Trophoblast cell (in vitro differentiated cells and primary cell): ENCODE measurements around the gene ROBO1.

Experiments used
- DNase-seq, 2 donors: peaks; one replicate each; pipeline ENCODE4 v3.0.0-alpha.2; 2016
- H2AFZ ChIP-seq: 2 replicates; pipeline ENCODE4 v1.6.1; 2013; ENCODE audit warnings: low read length, moderate library complexity, mild to moderate bottlenecking; ENCODE audit not compliant: insufficient read depth, poor library complexity
- H2AK5ac ChIP-seq: 2 replicates; pipeline ENCODE4 v1.6.1; 2013; ENCODE audit warnings: mild to moderate bottlenecking, low read length
- H2BK120ac ChIP-seq: 2 replicates; pipeline ENCODE4 v1.6.1; 2013; ENCODE audit warnings: low read length, mild to moderate bottlenecking, moderate library complexity; ENCODE audit not compliant: insufficient read depth, poor library complexity
- H2BK12ac ChIP-seq: 2 replicates; pipeline ENCODE4 v1.6.1; 2013; ENCODE audit warnings: mild to moderate bottlenecking, low read length, moderate library complexity
- H2BK5ac ChIP-seq: 2 replicates; pipeline ENCODE4 v1.6.1; 2013; ENCODE audit warnings: low read length, low read depth, moderate library complexity, mild to moderate bottlenecking; ENCODE audit not compliant: poor library complexity
- H3K14ac ChIP-seq: 2 replicates; pipeline ENCODE4 v1.6.1; 2013; ENCODE audit warnings: mild to moderate bottlenecking, low read length
- H3K18ac ChIP-seq: 2 replicates; pipeline ENCODE4 v1.6.1; 2013; ENCODE audit warnings: mild to moderate bottlenecking, low read length
- H3K23ac ChIP-seq: 2 replicates; pipeline ENCODE4 v1.6.1; 2013; ENCODE audit warnings: low read length
- H3K27ac ChIP-seq: 2 replicates; pipeline ENCODE4 v1.5.1; 2013; ENCODE audit warnings: low read depth, mild to moderate bottlenecking, inconsistent platforms, low read length, moderate library complexity
- H3K27me3 ChIP-seq: 2 replicates; pipeline ENCODE4 v1.6.1; 2013; ENCODE audit warnings: inconsistent platforms, mild to moderate bottlenecking, low read length, moderate library complexity; ENCODE audit not compliant: insufficient read depth
- H3K36me3 ChIP-seq, 2 experiments: 1 replicate in 1 of 2; 2 replicates in 1 of 2; pipeline ENCODE4 v1.6.1; 2013; ENCODE audit warnings: low read length in 2 of 2, mild to moderate bottlenecking in 2 of 2, moderate library complexity in 1 of 2; ENCODE audit not compliant: insufficient read depth in 2 of 2, control insufficient read depth in 1 of 2
- H3K4ac ChIP-seq: 2 replicates; pipeline ENCODE4 v1.6.1; 2013; ENCODE audit warnings: low read depth, mild to moderate bottlenecking, low read length, moderate library complexity
- H3K4me1 ChIP-seq, 2 experiments: 1 replicate in 1 of 2; 2 replicates in 1 of 2; pipeline ENCODE4 v1.6.1; 2013; ENCODE audit warnings: low read length in 2 of 2, mild to moderate bottlenecking in 2 of 2, moderate library complexity in 1 of 2; ENCODE audit not compliant: insufficient read depth in 2 of 2, control insufficient read depth in 1 of 2
- H3K4me2 ChIP-seq: 2 replicates; pipeline ENCODE4 v1.6.1; 2013; ENCODE audit warnings: inconsistent platforms, mild to moderate bottlenecking, low read length, moderate library complexity
- H3K4me3 ChIP-seq: 2 replicates; pipeline ENCODE4 v1.5.1; 2013; ENCODE audit warnings: mild to moderate bottlenecking, low read depth, low read length, inconsistent platforms
- H3K79me1 ChIP-seq: one replicate; pipeline ENCODE4 v1.6.1; 2013; ENCODE audit warnings: low read length
- H3K79me2 ChIP-seq: 2 replicates; pipeline ENCODE4 v1.6.1; 2013; ENCODE audit warnings: low read length, mild to moderate bottlenecking; ENCODE audit not compliant: control insufficient read depth, insufficient read depth, poor library complexity
- H3K9ac ChIP-seq: 2 replicates; pipeline ENCODE4 v1.6.1; 2013; ENCODE audit warnings: mild to moderate bottlenecking, low read length
- H3K9me3 ChIP-seq: 2 replicates; pipeline ENCODE4 v1.6.1; 2013; ENCODE audit warnings: low read depth, mild to moderate bottlenecking, control low read depth, inconsistent platforms, low read length; ENCODE audit not compliant: insufficient read depth
- H4K12ac ChIP-seq: 2 replicates; pipeline ENCODE4 v1.6.1; 2013; ENCODE audit warnings: low read depth, mild to moderate bottlenecking, low read length, moderate library complexity
- H4K8ac ChIP-seq: 2 replicates; pipeline ENCODE4 v1.6.1; 2013; ENCODE audit warnings: low read depth, mild to moderate bottlenecking, low read length, moderate library complexity
- H4K91ac ChIP-seq: one replicate; pipeline ENCODE4 v1.6.1; 2013; ENCODE audit warnings: low read depth, mild to moderate bottlenecking, low read length, moderate library complexity
- WGBS: extraction: QIAGEN DNeasy Blood & Tissue Kit; methylation state at CpG from one replicate; pipeline ENCODE4 v1.1.7; 2013; ENCODE audit warnings: missing lambda C conversion rate; ENCODE audit not compliant: insufficient read length, insufficient coverage; ENCODE audit errors: extremely low coverage; 5-methylcytosine and 5-hydroxymethylcytosine counted together

The ROBO1 gene

DNA sequence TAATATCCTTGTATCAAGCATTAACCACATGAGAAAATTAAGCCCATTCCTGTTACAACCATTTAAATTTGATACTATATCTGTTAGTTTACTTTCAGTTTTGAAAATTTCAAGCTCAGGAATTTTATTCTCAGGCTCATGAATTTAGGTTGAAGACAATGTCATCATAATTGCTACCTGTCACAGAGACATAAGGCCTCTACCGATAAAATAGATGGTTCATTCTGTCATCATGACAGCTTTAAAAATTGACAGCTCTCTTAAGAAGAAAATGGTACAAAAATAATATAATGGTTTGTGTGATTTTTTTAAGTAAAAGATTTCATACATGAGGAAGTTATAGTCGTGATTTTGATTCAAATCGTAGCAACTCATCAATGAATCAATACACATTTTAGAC lies 1003.2 kb downstream of the ROBO1 start:
- Histone ChIP-seq H3K4me1 (no peaks in the 10 kb centered on the region), H2AK5ac (no peak overlapping the region), H2BK5ac (no peak overlapping the region), H3K18ac (no peak overlapping the region), H3K27me3 (no peaks in the 10 kb centered on the region), H3K9ac (no peak overlapping the region), H4K12ac (no peak overlapping the region), H2BK120ac (no peak overlapping the region), H2AFZ (no peak overlapping the region), H3K79me1 (no peaks in the 10 kb centered on the region), H3K4me3 (no peak overlapping the region), H3K9me3 (no peaks in the 10 kb centered on the region), H3K36me3 (no peaks in the 10 kb centered on the region), H3K79me2 (no peaks in the 10 kb centered on the region), H3K23ac (no peak overlapping the region), H3K14ac (no peak overlapping the region), H4K91ac (no peak overlapping the region), H4K8ac (no peak overlapping the region), H3K4ac (no peak overlapping the region), H3K27ac (no peak overlapping the region), H2BK12ac (no peak overlapping the region), H3K4me2 (no peak overlapping the region)
- no CpG with 5 or more reads among the region's 3 CpGs for WGBS
- DNase-seq: no peak

DNA sequence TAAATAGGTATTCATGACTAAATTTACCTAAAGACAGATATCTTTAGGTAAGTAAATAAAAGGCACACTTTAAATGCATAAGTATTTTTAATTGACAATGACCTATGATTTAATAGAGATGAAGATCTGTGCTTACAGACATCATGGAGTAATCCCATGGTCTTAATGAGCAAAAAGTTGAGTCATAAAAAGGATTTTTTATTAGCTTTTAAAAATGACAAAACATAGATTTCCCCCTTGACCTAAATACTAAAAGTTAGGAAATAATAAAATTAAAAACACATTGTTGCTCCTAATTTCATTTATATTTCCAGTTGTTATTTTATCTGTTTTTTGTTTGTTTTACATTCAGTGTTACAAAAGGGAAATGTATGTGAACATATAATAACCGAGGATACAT lies 1005.7 kb downstream of the ROBO1 start:
- no peaks in the 10 kb centered on the region for H3K79me1 ChIP-seq
- no peak overlapping the region for H3K9ac ChIP-seq
- H3K4ac ChIP-seq: no peak overlapping the region
- no peak overlapping the region for H2BK120ac ChIP-seq
- no peak overlapping the region for H3K18ac ChIP-seq
- no CpG with 5 or more reads among the region's 1 CpG for WGBS
- DNase-seq: no peak
- H3K27me3 ChIP-seq: no peaks in the 10 kb centered on the region
- no peak overlapping the region for H2BK5ac ChIP-seq
- H3K27ac ChIP-seq: no peak overlapping the region
- no peaks in the 10 kb centered on the region for H3K36me3 ChIP-seq
- H4K8ac ChIP-seq: no peak overlapping the region
- no peaks in the 10 kb centered on the region for H3K4me1 ChIP-seq
- H4K91ac ChIP-seq: no peak overlapping the region
- H3K4me3 ChIP-seq: no peak overlapping the region
- H4K12ac ChIP-seq: no peak overlapping the region
- no peaks in the 10 kb centered on the region for H3K79me2 ChIP-seq
- no peak overlapping the region for H3K4me2 ChIP-seq
- H2BK12ac ChIP-seq: no peak overlapping the region
- peaks cover 2% of the 10 kb centered on the region for H3K9me3 ChIP-seq
- H3K23ac ChIP-seq: no peak overlapping the region
- no peak overlapping the region for H2AK5ac ChIP-seq
- H2AFZ ChIP-seq: no peak overlapping the region
- H3K14ac ChIP-seq: no peak overlapping the region

DNA sequence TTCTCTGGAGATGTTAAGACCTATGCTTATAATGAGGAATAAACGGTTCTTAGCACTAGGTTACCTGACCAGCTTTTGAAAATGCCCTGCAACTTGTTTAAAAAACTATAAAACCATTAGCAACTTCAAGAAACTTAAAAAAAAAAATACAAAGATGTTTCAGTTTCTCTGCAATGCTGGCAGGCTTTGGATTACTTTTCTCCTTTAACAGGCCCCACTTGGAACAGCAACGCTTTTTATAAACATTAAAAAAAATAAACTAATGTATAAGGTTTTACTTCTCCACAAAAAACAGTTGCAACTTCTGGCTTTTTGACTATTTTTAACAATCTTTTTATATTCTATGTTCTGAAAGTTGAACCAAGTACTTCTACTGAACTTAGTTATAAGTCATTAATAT lies 1006.7 kb downstream of the ROBO1 start:
- H3K79me2 ChIP-seq: no peaks in the 10 kb centered on the region
- H3K4ac ChIP-seq: no peak overlapping the region
- H2AFZ ChIP-seq: no peak overlapping the region
- H3K4me2 ChIP-seq: no peak overlapping the region
- no peak overlapping the region for H4K12ac ChIP-seq
- H3K9me3 ChIP-seq: peaks cover 2% of the 10 kb centered on the region
- H4K8ac ChIP-seq: no peak overlapping the region
- no peak overlapping the region for H3K23ac ChIP-seq
- H2BK5ac ChIP-seq: no peak overlapping the region
- WGBS: no CpG with 5 or more reads among the region's 2 CpGs
- no peak overlapping the region for H3K14ac ChIP-seq
- no peaks in the 10 kb centered on the region for H3K4me1 ChIP-seq
- no peak overlapping the region for H2BK120ac ChIP-seq
- no peak overlapping the region for H3K18ac ChIP-seq
- no peak overlapping the region for H4K91ac ChIP-seq
- no peak overlapping the region for H2AK5ac ChIP-seq
- H3K9ac ChIP-seq: no peak overlapping the region
- H3K27ac ChIP-seq: no peak overlapping the region
- H3K27me3 ChIP-seq: no peaks in the 10 kb centered on the region
- H2BK12ac ChIP-seq: no peak overlapping the region
- H3K79me1 ChIP-seq: no peaks in the 10 kb centered on the region
- no peak overlapping the region for H3K4me3 ChIP-seq
- no peak for DNase-seq
- no peaks in the 10 kb centered on the region for H3K36me3 ChIP-seq

DNA sequence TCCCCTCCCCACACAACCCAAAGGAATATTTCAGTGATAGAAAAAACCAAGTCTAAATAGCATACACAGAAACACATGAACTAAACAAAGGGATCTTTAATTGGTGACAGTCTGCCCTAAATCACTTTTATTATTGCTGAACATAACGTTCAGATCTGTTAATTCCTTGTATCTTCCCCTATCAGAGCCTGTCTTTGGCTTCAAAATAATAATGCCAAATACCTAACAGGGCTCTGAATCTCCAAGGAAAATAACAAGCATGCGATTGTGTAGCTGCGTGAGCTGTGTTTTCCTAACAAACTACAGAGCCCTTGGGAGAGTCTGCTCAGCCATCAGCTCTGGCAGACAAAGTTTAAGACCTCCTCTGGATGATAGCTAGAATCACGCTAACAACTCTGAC lies 1010.1 kb downstream of the ROBO1 start:
- H2BK120ac ChIP-seq: no peak overlapping the region
- no peaks in the 10 kb centered on the region for H3K36me3 ChIP-seq
- H3K9me3 ChIP-seq: peaks cover 2% of the 10 kb centered on the region
- DNase-seq: no peak
- no peaks in the 10 kb centered on the region for H3K79me2 ChIP-seq
- H2AFZ ChIP-seq: no peak overlapping the region
- H4K8ac ChIP-seq: no peak overlapping the region
- H3K79me1 ChIP-seq: no peaks in the 10 kb centered on the region
- no CpG with 5 or more reads among the region's 4 CpGs for WGBS
- no peak overlapping the region for H2AK5ac ChIP-seq
- no peak overlapping the region for H3K4me3 ChIP-seq
- H4K91ac ChIP-seq: no peak overlapping the region
- H2BK5ac ChIP-seq: no peak overlapping the region
- no peak overlapping the region for H3K9ac ChIP-seq
- H3K18ac ChIP-seq: no peak overlapping the region
- H2BK12ac ChIP-seq: no peak overlapping the region
- no peak overlapping the region for H3K27ac ChIP-seq
- no peak overlapping the region for H4K12ac ChIP-seq
- no peaks in the 10 kb centered on the region for H3K4me1 ChIP-seq
- no peak overlapping the region for H3K4ac ChIP-seq
- no peaks in the 10 kb centered on the region for H3K27me3 ChIP-seq
- H3K23ac ChIP-seq: no peak overlapping the region
- no peak overlapping the region for H3K14ac ChIP-seq
- no peak overlapping the region for H3K4me2 ChIP-seq
